ENCODE data around the gene EFCAB5. TPM values are rescaled to one million over a fixed set of nuclear protein-coding genes. Genes with fewer than 3 reads are reported as not detected.

The EFCAB5 gene
- total RNA-seq, 1 experiment from 2014 or later, result 0.39 TPM

DNA sequence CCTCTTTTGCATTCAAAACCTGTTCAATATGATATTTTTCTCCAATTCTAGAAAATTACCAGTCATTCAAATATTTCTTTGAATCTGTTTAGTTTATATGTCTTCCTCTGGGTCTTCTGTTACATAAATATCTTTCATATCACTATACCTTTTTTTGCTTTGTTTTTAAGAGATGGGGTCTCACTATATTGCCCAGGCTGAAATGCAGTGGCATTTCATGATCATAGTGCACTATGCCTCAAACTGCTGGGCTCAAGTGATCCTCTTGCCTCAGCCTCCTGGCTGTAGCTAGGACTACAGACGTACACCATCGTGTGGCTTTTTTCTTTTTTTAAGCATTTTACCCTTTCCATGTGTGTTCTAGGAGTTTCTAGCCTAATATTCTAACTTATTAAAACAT lies 214.0 kb downstream of the EFCAB5 start:
- Histone ChIP-seq H3K9me3 (ENCODE audit: control insufficient read depth, insufficient read depth, low read depth, low read length) (no peaks in the 10 kb centered on the region), H3K4me1 (ENCODE audit: control insufficient read depth, insufficient read depth, low read length) (no peaks in the 10 kb centered on the region), H3K4me3 (ENCODE audit: low read depth in 2 of 2, low read length in 2 of 2) (no peak overlapping the region), H3K27ac (ENCODE audit: low read length) (no peak overlapping the region), H3K27me3 (ENCODE audit: control insufficient read depth, insufficient read depth, low read length) (no peaks in the 10 kb centered on the region), H3K36me3 (ENCODE audit: control insufficient read depth, insufficient read depth, low read length) (no peaks in the 10 kb centered on the region)
- intact Hi-C loops (cut with micrococcal nuclease; ENCODE audit: unreplicated experiment) (no loop called here), in situ Hi-C loops (cut with HindIII; ENCODE audit: low pct_unique_long_range_greater_than_20kb, low sequenced_read_pairs) (no loop called here)
- ATAC-seq (no peak), DNase-seq (ENCODE audit: low read depth, low spot score) (no peak)
- TF ChIP-seq TCF7L2 (IDR thresholded peaks at IDR 0.05; ENCODE audit: low read depth, low read length), result no peak
- TF ChIP-seq SIN3A (IDR thresholded peaks at IDR 0.05; ENCODE audit: borderline replicate concordance, insufficient read depth, low read depth, low read length), result no peak
- TF ChIP-seq CTCF (IDR thresholded peaks at IDR 0.05), result no peak
- no peak for TF ChIP-seq REST (IDR thresholded peaks at IDR 0.05; ENCODE audit: insufficient read depth in 1 of 2, low read depth in 2 of 2, low read length in 1 of 2)
- TF ChIP-seq POLR2AphosphoS5 (IDR thresholded peaks at IDR 0.05; ENCODE audit: low read depth, low read length), result no peak
- ChIA-PET POLR2A (no interaction called here), CTCF (interaction anchor here (0.6 kb wide), 1 partner anchor 103 kb away, joined by 4 read pairs; no protein-coding TSS in a partner anchor)
- BruUV-seq (replicated peaks), result no TSS peak

Small RNAs within 50 kb of the gene (microRNA-seq; reads per million reads assigned to microRNA genes)
- gene MIR423 (ENCODE audit: unreplicated experiment), result not detected

Other genes with a start within 250 kb of the EFCAB5 start
- gene SSH2, start 11.4 kb upstream of the EFCAB5 start, total RNA-seq (2021; ENCODE audit: unreplicated experiment), result 30.6 TPM
- gene NSRP1, start 175.2 kb downstream of the EFCAB5 start, total RNA-seq (2021; ENCODE audit: unreplicated experiment), result 30.5 TPM